Activated naive CD8-positive, alpha-beta T cell treated with anti-CD3 and anti-CD28 coated beads, Interleukin-2, amount 50 U/mL, for 16 hours (primary cell): ENCODE results near the gene PLEKHM2.

ENCODE experiments used
- DNase-seq: peaks from one replicate; pipeline ENCODE4 v3.0.0-alpha.2; 2020; ENCODE audit warnings: low read depth, low spot score

PLEKHM2 gene

DNA sequence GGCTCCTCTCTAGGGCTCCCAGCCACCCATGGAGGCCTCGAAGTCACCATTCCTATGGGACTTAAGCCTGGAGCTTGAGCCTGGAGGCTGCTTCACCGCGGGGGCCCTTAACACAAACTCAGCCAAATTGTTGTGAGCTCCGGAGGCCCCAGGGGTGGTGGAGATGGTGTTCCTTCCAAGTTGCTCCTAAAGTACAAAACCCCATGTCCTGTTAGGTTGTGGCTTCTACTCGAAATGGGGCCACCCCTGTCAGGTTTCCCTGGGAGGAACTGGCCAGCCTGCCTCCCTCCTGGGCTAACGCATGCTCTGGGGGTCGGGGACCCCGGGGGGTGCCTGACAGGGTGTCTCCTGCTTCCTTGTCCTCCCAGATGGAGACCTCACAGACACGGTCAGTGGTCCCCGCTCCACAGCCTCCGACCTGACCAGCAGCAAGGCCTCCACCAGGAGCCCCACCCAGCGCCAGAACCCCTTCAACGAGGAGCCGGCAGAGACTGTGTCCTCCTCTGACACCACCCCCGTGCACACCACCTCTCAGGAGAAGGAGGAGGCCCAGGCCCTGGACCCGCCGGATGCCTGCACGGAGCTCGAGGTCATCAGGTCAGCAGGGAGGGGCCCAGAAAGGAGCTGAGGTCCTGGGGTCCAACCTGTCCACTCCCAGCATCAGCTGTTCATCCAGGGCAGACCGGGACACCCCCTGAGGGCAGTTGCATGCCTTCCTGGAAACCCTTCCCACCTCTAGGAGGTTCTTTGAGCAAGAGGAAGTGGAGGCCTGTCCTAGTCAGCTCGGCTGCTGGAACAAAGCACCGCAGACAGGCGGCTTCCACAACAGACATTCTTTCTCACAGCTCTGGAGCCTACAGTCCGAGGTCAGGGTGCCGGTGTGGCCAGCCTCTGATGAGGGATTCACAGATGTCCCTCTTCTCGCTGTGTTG, 41.1 kb downstream of the PLEKHM2 start:
- DNase-seq = no peak

DNA sequence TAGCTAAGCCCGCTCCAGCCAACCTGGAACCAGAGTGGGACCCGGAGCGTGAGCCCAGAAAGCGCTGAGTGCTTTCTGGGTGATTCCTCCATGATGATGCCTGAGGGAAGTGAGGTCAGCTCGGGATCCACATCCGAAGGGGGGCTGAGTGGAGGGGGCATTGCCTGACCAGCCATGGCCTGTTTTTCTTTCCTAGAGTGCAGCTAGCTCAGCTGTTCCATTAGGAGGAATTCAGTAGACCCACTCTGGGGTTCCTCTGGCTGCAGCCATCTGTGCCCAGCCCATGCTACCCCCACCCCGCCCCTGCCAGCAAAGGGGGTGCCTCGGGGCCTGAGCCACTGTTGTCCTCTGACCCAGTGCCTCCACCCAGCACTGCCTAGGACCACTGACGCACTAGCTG, 42.4 kb downstream of the PLEKHM2 start:
- no peak for DNase-seq

DNA sequence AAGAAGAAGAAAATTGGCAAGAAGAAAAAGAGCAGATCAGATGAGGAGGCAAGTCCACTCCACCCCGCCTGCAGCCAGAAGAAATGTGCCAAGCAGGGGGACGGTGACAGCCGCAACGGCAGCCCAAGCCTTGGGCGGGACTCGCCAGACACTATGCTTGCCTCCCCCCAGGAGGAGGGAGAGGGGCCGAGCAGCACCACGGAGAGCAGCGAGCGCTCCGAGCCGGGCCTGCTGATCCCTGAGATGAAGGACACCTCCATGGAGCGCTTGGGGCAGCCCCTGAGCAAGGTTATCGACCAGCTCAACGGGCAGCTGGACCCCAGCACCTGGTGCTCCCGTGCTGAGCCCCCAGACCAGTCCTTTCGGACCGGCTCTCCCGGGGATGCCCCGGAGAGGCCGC, 42.9 kb downstream of the PLEKHM2 start:
- DNase-seq = no peak

DNA sequence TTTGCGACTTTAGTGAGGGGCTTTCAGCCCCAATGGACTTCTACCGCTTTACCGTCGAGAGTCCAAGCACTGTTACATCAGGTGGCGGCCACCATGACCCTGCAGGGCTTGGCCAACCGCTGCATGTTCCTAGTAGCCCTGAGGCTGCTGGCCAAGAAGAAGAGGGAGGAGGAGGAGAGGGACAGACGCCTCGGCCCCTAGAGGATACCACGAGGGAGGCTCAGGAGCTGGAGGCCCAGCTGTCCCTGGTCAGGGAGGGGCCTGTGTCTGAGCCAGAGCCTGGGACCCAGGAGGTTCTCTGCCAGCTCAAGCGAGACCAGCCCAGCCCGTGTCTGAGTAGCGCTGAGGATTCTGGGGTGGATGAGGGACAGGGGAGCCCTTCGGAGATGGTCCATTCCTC, 43.3 kb downstream of the PLEKHM2 start:
- no peak for DNase-seq

DNA sequence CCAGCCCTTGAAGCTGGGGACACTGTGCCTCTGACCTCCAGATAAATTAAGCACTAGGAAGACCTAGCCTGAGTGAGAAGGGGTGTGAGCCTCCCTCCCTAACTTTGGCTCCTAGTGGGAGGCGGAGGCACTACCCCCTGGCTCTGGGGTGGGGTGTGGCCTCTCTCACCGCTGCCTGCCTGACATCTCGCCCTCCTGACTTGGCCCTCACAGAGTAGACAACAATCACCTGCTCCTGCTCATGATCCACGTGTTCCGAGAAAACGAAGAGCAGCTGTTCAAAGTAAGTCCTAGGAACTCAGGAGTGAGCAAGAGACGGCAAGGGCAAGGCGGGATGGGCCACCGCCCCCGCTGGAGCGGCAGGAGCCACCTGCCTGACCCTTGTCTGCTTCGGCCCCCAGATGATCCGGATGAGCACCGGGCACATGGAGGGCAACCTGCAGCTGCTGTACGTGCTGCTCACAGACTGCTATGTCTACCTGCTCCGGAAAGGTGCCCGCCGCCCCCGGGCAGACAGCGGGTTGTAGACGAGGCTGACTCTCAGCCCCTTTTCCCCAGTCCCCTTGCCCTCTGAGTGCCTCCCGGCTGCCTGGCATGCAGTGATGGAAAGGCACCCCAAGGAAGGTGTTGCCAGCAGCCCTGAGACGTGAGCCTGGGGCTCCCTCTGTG, 43.9 kb downstream of the PLEKHM2 start:
- no peak for DNase-seq

DNA sequence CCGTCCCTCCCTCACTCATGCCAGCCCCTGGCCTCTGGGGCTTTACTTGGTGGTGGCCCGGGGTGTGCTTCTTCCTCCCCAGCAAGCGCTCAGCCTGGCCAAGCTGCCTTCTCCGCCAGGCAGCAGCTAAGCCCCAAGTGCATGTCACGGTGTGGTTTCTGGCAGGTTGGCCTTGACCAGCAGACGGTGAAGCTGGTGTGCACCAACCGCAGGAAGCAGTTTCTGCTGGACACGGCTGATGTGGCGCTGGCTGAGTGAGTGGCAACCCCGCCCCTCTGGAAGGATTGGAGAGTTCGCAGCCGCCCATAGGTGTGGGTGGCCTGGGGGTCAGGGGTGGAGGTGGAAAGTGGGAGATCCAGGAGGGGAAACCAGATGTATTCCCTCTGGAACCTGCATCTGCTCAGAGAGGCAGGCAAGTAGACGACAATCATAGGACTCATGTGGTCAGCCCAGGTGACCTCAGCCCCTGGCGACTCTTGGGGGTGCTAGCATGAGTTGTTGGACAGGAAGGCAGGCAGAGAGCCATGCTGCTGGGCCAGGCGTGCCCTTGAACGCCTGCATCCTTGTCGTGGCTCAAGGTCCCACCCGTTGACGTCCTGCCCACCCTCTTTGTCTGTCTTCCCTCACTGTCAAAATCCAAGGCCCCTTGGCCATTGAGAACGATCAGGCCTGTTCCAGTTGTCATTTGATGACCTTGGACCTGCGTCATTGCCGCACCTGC, 45.0 kb downstream of the PLEKHM2 start:
- DNase-seq = no peak

DNA sequence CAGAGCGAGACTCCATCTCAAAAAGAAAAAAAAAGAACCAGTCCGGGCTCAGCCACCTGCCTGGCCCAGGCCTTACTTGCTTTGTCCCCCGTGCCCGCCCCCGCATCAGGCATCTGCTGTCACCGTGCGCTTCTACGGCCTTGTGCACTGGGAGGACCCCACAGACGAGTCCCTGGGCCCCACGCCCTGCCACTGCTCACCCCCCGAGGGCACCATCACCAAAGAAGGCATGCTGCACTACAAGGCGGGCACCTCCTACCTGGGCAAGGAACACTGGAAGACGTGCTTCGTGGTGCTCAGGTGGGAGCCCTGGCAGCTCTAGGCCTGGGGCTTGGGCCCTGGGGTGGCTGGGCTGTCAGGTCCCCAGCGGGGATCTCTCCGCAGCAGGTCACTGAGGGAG, 46.3 kb downstream of the PLEKHM2 start:
- DNase-seq = no peak

DNA sequence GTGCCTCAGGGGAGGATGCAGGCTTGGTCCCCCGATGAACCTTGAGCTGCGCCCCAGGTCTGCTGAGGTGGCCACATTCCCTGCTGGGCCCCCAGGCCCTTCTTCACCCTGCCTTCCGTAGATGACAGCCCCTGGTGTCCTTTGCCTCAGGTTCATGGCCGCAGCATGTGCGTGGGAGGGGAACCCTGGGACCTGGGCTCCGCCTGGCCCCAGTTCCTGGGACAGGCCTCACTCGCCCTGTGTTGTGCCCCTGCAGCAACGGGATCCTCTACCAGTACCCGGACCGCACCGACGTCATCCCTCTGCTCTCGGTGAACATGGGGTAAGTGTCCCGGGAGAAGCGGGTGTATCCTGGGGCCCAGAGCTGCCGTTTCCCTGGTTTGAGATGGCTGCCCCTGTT, 46.8 kb downstream of the PLEKHM2 start:
- DNase-seq = no peak

DNA sequence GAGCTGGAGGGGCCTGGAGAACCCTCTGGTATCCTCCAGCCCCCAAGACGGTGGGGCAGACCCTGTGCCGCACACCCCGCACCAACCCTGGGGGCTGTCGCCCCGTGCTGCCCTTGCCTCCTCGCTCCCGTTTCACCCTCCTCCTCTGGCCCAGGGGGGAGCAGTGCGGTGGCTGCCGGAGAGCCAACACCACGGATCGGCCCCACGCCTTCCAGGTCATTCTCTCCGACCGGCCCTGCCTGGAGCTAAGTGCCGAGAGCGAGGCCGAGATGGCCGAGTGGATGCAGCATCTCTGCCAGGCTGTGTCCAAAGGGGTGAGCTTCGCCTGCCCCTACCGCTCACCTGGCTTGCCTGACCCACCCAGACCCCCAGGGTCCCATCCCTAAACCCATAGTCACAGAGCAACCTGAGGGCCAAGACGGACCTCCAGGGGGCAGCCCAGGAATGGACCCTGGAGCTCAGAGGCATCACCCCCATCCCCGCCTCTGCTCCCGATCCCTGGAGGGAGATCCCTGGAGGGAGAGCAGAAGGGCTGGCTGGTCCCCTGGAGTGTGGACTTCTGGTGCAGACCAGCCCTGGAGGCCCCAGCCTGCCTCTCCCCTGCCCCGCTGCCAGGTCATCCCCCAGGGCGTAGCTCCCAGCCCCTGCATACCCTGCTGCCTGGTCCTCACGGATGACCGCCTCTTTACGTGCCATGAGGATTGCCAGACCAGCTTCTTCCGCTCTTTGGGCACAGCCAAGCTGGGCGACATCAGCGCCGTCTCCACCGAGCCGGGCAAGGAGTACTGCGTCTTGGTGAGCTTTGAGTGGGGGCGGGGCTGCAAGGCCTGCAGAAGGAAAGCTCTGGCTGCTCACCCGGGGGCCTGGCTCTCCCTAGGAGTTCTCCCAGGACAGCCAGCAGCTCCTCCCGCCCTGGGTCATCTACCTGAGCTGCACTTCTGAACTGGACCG, 47.9 kb downstream of the PLEKHM2 start:
- DNase-seq = no peak

DNA sequence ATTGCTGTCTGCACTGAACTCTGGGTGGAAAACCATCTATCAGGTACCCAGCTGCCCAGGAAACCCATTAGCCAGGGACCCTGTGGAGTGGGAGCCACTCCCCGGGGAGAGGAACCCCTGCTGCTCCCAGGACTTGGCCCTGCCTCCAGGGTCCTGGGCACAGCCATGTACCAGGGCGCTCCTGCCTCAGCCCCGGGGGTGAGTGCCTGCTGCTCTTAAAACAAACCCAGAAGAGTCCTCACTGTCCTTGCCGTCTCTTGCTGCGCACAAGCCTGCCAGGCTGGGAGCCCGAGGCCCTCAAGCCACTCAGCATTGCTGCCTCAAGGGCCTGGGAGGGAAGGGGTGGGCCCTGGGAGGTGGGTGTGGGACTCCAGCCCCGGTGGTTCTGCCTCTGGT, 48.6 kb downstream of the PLEKHM2 start:
- no peak for DNase-seq

DNA sequence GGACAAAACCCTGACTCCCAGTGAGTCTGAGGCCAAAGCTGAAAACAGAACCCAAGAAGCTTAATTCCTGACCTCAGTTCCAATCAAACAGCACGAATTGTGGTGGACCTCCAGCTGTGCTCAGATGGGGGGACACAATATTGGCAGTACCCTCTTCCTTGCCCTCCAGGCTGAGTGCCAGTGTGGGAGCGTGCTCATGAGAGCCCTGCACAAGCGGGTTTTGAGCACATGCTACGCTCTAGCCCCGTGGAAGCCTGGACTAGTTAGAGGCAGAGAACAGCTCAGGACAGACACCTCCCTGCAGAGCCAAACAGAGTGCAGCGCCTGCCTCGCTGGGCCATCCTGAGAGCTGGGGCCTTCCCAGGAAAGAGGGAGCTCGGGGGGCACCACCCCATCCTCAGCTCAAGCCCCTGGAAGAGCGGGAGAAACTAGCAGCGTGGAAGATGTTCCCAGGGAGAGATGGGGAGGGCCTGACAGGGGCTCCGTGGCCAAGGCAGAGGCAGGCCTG, 49.2 kb downstream of the PLEKHM2 start:
- DNase-seq = no peak

DNA sequence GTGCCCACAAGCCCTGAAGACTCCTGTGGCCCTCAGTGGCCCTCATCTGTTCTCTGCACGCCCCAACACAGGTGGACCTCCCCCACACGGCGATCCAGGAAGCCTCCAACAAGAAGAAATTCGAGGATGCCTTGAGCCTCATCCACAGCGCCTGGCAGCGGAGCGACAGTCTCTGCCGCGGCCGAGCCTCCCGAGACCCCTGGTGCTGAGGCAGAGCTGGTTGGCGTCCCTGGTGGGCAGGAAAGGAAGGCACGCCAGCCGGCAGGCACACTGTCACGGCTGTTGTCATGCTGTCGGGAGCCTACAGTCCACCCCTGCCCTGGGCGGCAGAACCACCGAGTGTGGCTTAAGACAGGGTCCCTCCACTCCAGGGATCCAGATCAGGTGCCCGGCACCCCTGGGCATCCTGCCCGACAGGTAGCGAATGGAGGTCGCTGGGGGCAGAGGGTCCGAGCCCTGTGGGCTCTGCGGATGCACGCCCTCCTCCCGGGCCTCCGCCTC, 49.7 kb downstream of the PLEKHM2 start:
- DNase-seq = no peak

DNA sequence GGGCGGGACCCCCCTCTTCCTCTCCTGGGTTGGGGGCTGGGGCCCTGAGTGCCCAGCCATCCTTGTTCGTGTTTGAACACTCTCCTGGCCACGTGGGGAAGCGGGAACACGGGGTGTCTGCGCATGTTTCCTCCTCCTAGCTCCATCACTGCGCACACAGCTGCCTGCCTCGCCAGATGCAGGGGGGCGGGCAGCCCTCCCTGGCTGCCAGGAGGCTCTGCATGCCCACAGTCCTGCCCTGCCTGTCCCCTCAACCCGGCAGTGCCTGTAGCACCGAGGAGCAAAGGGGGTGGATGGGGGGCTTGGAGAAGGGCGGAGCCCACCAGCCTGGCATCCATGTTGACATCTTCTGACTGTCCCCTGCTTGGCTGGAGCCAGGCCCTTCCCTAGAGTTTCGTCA, 50.2 kb downstream of the PLEKHM2 start:
- DNase-seq = no peak

DNA sequence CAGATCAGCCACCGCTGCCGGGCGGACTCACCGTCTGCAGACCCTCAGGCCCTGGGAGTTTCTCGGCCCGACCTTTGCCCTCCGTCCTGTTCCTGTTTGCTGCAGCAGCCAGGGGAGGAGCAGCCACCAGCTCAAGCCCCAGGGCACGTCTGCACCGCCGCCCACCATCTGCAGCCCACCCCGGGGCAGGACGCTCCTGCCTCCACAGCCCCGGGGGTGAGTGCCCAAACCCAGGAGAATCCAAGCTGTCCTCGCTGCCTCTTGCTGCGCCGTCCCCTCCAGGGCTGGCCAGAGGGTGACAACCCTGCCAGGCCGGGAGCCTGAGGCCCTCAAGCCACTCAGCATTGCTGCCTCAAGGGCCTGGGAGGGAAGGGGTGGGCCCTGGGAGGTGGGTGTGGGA, 50.8 kb downstream of the PLEKHM2 start:
- DNase-seq = no peak

DNA sequence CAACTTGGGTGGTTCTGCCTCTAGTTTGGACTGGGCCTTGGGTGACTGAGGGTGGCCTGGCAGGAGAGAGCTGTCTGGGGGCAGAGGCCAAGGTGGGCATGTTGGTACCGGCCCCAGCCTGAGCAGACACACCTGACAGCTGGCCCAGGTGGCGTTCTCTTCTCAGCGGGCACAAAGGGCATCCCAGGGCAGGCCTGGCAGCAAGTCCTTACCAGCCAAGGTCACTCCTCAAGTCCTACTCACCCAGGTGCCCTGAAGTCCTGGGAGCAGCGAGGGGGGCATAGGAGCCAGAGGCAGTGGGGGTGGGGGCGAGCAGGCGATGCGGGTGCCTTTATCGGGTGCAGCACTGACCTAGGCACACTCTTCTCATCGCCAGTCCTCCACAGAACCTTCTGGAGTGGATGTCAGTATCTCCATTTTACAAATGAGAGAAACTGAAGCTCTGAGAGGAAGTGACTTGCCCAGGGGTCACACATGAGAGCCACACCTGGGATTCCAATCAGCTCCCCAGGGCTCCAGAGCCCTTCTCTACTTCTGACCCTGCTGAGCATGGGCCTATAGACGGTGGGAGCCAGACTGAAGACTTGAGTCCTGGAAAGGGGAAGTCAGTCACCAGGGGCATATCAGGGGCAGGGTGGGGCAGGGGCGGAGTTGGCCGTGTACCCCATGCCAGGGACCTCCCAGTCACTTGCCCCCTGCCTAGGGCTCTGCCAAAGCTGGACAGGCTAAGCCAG, 51.4 kb downstream of the PLEKHM2 start:
- no peak for DNase-seq

DNA sequence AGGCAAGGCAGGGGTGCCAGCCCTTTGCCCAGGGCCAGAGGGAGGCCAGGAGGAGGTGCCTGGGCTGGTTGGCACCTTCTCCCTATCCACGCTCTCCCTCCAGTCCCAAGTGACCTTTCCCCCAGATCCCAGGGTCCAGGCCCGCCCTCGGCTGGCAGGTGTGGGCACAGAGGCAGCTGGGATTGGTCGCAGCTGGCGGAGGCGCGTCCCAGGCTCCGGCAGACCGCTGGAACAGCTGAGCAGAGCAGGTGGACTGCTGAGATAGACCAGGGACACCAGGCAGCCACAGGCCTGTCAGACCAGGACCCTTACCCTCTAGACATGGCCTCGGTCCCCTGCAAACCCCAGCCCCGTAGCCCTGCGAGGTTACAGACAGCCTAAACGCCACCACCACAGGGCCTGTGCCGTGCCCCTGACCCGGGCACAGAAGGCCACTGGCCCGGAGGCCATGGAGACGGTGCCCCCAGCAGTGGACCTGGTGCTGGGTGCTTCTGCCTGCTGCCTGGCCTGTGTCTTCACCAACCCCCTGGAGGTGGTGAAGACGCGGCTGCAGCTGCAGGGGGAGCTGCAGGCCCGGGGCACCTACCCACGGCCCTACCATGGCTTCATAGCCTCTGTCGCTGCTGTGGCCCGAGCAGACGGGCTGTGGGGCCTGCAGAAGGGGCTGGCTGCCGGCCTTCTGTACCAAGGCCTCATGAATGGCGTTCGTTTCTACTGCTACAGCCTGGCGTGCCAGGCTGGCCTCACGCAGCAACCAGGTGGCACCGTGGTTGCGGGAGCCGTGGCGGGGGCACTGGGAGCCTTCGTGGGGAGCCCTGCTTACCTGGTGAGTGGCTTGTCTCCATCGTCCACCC, 52.1 kb downstream of the PLEKHM2 start, which contains the start of gene SLC25A34:
Gene SLC25A34, plus strand, starts transcription at position 221 of the 854 bp plus-strand sequence. Its CDS starts 228 bp downstream, at position 449.
- no peak for DNase-seq

DNA sequence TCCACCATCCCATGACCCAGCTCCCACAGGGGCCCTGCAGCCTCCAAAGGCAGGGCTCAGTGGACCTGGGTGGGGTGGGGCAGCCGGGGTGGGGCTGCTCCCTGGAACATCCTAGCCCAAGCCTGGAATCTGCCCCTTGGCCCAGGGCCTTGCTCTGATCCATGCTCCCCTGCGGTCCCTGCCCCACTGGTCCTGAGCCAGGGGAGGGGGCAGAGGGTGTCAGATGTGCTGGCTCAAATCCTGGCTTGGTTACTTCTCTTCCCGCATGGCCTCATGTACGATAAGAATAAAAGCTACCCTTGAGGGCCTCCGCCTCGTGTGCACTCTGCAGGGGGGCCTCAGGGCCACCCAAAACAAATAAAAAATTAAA, 52.8 kb downstream of the PLEKHM2 start:
- no peak for DNase-seq

DNA sequence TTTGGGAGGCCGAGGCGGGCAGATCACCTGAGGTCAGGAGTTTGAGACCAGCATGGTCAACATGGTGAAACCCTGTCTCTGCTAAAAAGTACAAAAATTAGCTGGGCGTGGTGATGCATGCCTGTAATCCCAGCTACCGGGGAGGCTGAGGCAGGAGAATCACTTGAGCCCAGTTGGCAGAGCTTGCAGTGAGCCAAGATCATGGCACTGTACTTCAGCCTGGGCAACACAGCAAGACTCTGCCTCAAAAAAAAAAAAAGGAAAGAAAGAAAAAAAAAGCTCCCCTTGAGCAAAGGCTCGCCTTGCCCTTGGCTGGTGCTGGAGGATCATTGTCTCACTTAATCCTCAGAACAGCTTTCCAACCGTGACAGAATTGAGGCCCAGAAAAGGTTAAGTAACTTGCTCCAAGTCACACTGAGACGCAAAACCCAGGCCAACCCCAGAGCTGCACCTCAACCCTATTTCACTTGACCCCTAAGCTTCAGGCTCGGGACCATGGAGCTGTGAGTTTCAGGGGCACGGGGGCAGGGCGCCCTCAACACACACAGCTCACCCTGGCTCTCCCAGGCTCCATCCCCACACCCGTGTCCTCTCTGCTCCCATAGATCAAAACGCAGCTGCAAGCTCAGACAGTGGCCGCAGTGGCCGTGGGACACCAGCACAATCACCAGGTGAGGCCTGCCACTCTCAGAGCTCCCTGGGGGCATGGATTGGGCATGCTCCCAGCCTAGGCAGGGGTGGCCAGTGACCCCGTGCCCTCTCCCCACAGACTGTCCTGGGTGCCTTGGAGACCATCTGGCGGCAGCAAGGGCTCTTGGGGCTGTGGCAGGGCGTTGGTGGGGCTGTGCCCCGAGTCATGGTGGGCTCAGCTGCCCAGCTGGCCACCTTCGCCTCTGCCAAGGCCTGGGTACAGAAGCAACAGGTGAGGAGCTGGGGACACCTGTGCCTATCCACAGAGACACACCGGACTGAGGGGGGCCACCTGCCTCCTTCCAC, 53.5 kb downstream of the PLEKHM2 start:
- no peak for DNase-seq
